Common myeloid progenitor, CD34-positive (primary cell): ENCODE measurements around the gene BRD2.
A peak's percentile ranks its signal among the peaks of the same experiment; 100 is the strongest.

Experiments
- CTCF ChIA-PET: fragments of 350-600 bp; sonication (Branson Sonifier 250); formaldehyde crosslinking; loops from one replicate; lab custom pipeline; 2021; ENCODE audit warnings: antibody characterized with exemption; lab: Charles Lee
- POLR2A ChIA-PET: fragments of 350-600 bp; sonication (Branson Sonifier 250); formaldehyde crosslinking; loops from one replicate; lab custom pipeline; 2021; ENCODE audit warnings: antibody characterized with exemption; lab: Charles Lee
- DNase-seq, 3 donors: peaks; one replicate each; pipeline versions ENCODE4 v3.0.0 to v3.0.0-alpha.2; 2013
- H3K27ac ChIP-seq, 2 experiments: 1 replicate in 1 of 2; 2 replicates in 1 of 2; pipeline ENCODE4 v1.7.0; 2013; ENCODE audit warnings: inconsistent platforms in 2 of 2, low read length in 2 of 2, mild to moderate bottlenecking in 2 of 2, low read depth in 1 of 2, moderate library complexity in 1 of 2; ENCODE audit not compliant: severe bottlenecking in 2 of 2, insufficient read depth in 1 of 2, poor library complexity in 1 of 2
- H3K27me3 ChIP-seq, 5 experiments: replicated peaks in 2 of 5; 1 replicate in 3 of 5; 2 replicates in 2 of 5; pipeline versions ENCODE4 v1.6.1 to v1.7.0; 2013; ENCODE audit warnings: low read length in 4 of 5, mild to moderate bottlenecking in 2 of 5, moderate library complexity in 2 of 5, inconsistent platforms in 1 of 5; ENCODE audit not compliant: insufficient read depth in 5 of 5, control insufficient read depth in 4 of 5
- H3K36me3 ChIP-seq, 4 experiments: 1 replicate in 2 of 4; 2 replicates in 2 of 4; pipeline versions ENCODE4 v1.6.1 to v1.7.0; 2013; ENCODE audit warnings: low read length in 3 of 4, control low read depth in 1 of 4, mild to moderate bottlenecking in 1 of 4; ENCODE audit not compliant: control insufficient read depth in 4 of 4, insufficient read depth in 4 of 4
- H3K4me1 ChIP-seq, 4 experiments: 1 replicate in 3 of 4; 2 replicates in 1 of 4; pipeline versions ENCODE4 v1.6.1 to v1.7.1; 2013; ENCODE audit warnings: low read length in 3 of 4, mild to moderate bottlenecking in 3 of 4, control low read depth in 1 of 4, inconsistent platforms in 1 of 4, moderate library complexity in 1 of 4; ENCODE audit not compliant: control insufficient read depth in 4 of 4, insufficient read depth in 4 of 4; ENCODE audit errors: control extremely low read depth in 1 of 4
- H3K4me3 ChIP-seq, 7 experiments: 1 replicate in 4 of 7; 2 replicates in 3 of 7; pipeline versions ENCODE4 v1.5.1 to v1.7.0; 2013; ENCODE audit warnings: mild to moderate bottlenecking in 7 of 7, low read length in 6 of 7, moderate library complexity in 6 of 7, inconsistent platforms in 2 of 7, low read depth in 2 of 7, control low read depth in 1 of 7; ENCODE audit not compliant: insufficient read depth in 4 of 7, control insufficient read depth in 1 of 7; ENCODE audit errors: extremely low read depth in 1 of 7
- H3K9me3 ChIP-seq, 5 experiments: 1 replicate in 4 of 5; 2 replicates in 1 of 5; pipeline versions ENCODE4 v1.6.1 to v1.7.1; 2013; ENCODE audit warnings: low read length in 4 of 5, mild to moderate bottlenecking in 2 of 5, inconsistent platforms in 1 of 5, low read depth in 1 of 5, moderate library complexity in 1 of 5; ENCODE audit not compliant: control insufficient read depth in 4 of 5, insufficient read depth in 2 of 5; ENCODE audit errors: control extremely low read depth in 1 of 5
- WGBS: methylation state at CpG from one replicate; pipeline ENCODE4 v1.1.5; 2013; ENCODE audit not compliant: insufficient coverage; 5-methylcytosine and 5-hydroxymethylcytosine counted together

Gene BRD2

GRCh38 chr6:33007831-33008400 is 39.5 kb downstream of the BRD2 start:
- Histone ChIP-seq H3K36me3 (peaks cover 0 to 13% (median 1%) of the 10 kb centered on the region in 4 experiments), H3K9me3 (no peaks in the 10 kb centered on the region), H3K4me3 (no peak overlapping the region), H3K27me3 (no peaks in the 10 kb centered on the region), H3K27ac (no peak overlapping the region), H3K4me1 (peaks cover 5 to 16% (median 11%) of the 10 kb centered on the region in 4 experiments)
- ChIA-PET CTCF (interaction anchor here (0.8 to 1.1 kb wide), 2 partner anchors 23 to 76 kb away, joined by 4 to 5 read pairs; no protein-coding TSS in a partner anchor), POLR2A (interaction anchor here (0.9 kb wide), 1 partner anchor 149 kb away, joined by 3 read pairs; no protein-coding TSS in a partner anchor)
- DNase-seq = no peak
- WGBS = 97% methylated on average over 26 of the region's 26 CpGs

GRCh38 chr6:33008944-33009861 is 40.8 kb downstream of the BRD2 start, which contains the start of gene HLA-DOA:
TSS of gene HLA-DOA (minus strand) at chr6:33009591.
- Histone ChIP-seq H3K27me3 (no peaks in the 10 kb centered on the region), H3K4me3 (peak within 1 kb of the TSS; percentile 72 to 92 (median 89)), H3K9me3 (no peaks in the 10 kb centered on the region), H3K27ac (peak within 1 kb of the TSS in 1 of 2 experiments; percentile 46), H3K4me1 (peaks cover 5 to 16% (median 11%) of the 10 kb centered on the region in 4 experiments), H3K36me3 (peaks cover 0 to 13% (median 1%) of the 10 kb centered on the region in 4 experiments)
- peak; percentile 67 to 86 (median 85) for DNase-seq
- WGBS = 19% methylated on average over 13 of the region's 24 CpGs
- CTCF ChIA-PET = interaction anchor here (1.1 to 1.8 kb wide), 4 partner anchors 71 to 130 kb away, joined by 4 to 6 read pairs (median 4); no protein-coding TSS in a partner anchor
- POLR2A ChIA-PET = no interaction called here

- Histone ChIP-seq H3K4me1 (peaks cover 5 to 21% (median 11%) of the 10 kb centered on the region in 4 experiments), H3K36me3 (peaks cover 0 to 13% (median 1%) of the 10 kb centered on the region in 4 experiments), H3K27me3 (no peaks in the 10 kb centered on the region), H3K9me3 (no peaks in the 10 kb centered on the region), H3K27ac (no peak overlapping the region), H3K4me3 (no peak overlapping the region)
- WGBS = 92% methylated on average over 7 of the region's 7 CpGs
- ChIA-PET POLR2A (no interaction called here), CTCF (interaction anchor here (1.0 to 1.8 kb wide), 12 partner anchors 10 to 251 kb away, joined by 3 to 11 read pairs (median 4); partner anchors contain the start of gene HLA-DPA1)
- no peak for DNase-seq
Measured at GRCh38 chr6:33010356-33010755, 42.0 kb downstream of the BRD2 start.

- H3K27ac ChIP-seq = no peak overlapping the region
- H3K36me3 ChIP-seq = no peaks in the 10 kb centered on the region
- no peak overlapping the region for H3K4me3 ChIP-seq
- no peaks in the 10 kb centered on the region for H3K9me3 ChIP-seq
- CTCF ChIA-PET = interaction anchor here (0.7 to 7.6 kb wide), 14 partner anchors 14 to 159 kb away, joined by 3 to 99 read pairs (median 6); partner anchors contain the start of genes HLA-DPA1 and HLA-DPB1
- DNase-seq = no peak
- 93% methylated on average over 3 of the region's 4 CpGs for WGBS
- H3K27me3 ChIP-seq = no peaks in the 10 kb centered on the region
- peaks cover 15 to 28% (median 23%) of the 10 kb centered on the region in 4 experiments for H3K4me1 ChIP-seq
- POLR2A ChIA-PET = no interaction called here
Measured at GRCh38 chr6:33013608-33014007, 45.2 kb downstream of the BRD2 start.

GRCh38 chr6:33014841-33015634 is 46.6 kb downstream of the BRD2 start:
- ChIA-PET CTCF (interaction anchor here (0.7 to 7.6 kb wide), 25 partner anchors 13 to 233 kb away, joined by 3 to 99 read pairs (median 6); partner anchors contain the start of genes HLA-DPA1, HLA-DPB1 and TAP2), POLR2A (no interaction called here)
- Histone ChIP-seq H3K27ac (no peak overlapping the region), H3K4me3 (peak overlapping the region in 1 of 7 experiments; percentile 26), H3K4me1 (peaks cover 19 to 30% (median 28%) of the 10 kb centered on the region in 4 experiments), H3K27me3 (no peaks in the 10 kb centered on the region), H3K9me3 (no peaks in the 10 kb centered on the region), H3K36me3 (no peaks in the 10 kb centered on the region)
- DNase-seq = peak; percentile 89 to 95 (median 92)
- 36% methylated on average over 6 of the region's 6 CpGs for WGBS

GRCh38 chr6:33015798-33016197 is 47.4 kb downstream of the BRD2 start:
- Histone ChIP-seq H3K36me3 (no peaks in the 10 kb centered on the region), H3K27ac (no peak overlapping the region), H3K27me3 (no peaks in the 10 kb centered on the region), H3K9me3 (no peaks in the 10 kb centered on the region), H3K4me1 (peaks cover 21 to 33% (median 31%) of the 10 kb centered on the region in 4 experiments), H3K4me3 (no peak overlapping the region)
- ChIA-PET POLR2A (interaction anchor here (0.7 kb wide), 1 partner anchor 162 kb away, joined by 3 read pairs; the partner anchor contains the start of gene TAP1), CTCF (interaction anchor here (0.7 to 7.6 kb wide), 18 partner anchors 13 to 233 kb away, joined by 3 to 99 read pairs (median 6); partner anchors contain the start of genes HLA-DPA1 and TAP2)
- 92% methylated on average over 11 of the region's 11 CpGs for WGBS
- DNase-seq = no peak
